HG03442 (cell line): ENCODE measurements around the gene AHCYL2.
A peak's percentile ranks its signal among the peaks of the same experiment; 100 is the strongest.
"Not testable (repeated sequence)": the region's sequence is repeated elsewhere in the genome, so short reads cannot be mapped to it uniquely, and the experiment has no call there.

Source experiments
- ATAC-seq: cut with Tn5 transposase; IDR thresholded peaks from one replicate; pipeline ENCODE4 v1.9.1; 2021; ENCODE audit warnings: mild to moderate bottlenecking, moderate library complexity; ENCODE audit not compliant: unreplicated experiment

AHCYL2 gene

DNA sequence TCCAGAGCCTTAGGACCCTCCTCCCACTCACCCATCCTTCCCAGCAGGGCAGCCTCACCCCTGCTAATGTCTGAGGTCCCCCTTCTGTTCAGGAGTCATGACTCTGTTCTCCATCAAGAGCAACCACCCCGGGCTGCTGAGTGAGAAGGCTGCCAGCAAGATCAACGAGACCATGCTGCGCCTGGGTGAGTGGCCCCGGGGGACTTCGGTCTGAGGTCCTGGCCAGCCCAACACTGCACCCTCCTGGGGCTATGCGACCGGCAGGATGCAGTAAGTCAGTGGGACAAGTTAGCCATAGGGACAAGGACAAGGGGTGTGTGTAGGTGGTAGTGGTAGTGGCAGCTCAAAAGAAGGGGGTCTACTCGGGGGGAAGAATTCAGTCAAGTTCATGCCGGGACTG, 16.2 kb upstream of the AHCYL2 start:
- no peak for ATAC-seq

DNA sequence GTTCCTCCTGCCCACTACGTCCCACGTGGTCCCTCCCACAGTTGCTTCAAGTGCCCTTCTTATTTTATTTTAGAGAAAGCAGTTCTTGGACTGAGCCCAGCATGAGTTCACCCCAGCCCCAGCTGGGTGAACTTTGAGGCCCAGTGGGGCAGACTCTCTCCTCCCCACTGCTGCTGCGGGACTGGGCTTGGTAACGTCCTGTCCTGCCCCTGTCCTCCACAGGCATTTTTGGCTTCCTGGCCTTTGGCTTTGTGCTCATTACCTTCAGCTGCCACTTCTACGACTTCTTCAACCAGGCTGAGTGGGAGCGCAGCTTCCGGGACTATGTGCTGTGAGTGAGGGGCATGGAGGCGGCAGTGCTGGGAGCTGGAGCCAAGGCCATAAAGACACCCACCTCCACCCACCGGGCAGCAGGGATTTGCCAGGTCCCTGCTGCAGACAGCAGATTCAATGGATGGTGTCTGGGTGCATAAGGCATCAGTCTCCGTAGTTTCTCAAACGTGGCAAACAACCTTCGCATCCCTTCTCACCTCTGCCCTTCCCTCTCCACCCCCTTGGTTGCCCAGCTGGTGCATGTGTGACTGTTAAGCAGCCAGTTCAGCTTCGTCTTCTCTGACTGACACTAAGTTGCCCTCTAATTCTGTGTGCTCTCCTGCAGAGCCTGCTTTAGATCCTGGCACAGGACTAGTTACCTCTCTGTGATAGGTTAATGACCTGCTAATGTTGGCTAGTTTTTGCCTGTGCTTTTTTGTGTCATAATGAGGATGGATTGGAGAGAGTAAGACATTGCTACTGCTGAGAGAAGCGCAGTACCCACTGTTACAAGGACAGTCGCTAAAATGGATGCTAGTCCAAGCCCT, 15.5 kb upstream of the AHCYL2 start:
- no peak for ATAC-seq

DNA sequence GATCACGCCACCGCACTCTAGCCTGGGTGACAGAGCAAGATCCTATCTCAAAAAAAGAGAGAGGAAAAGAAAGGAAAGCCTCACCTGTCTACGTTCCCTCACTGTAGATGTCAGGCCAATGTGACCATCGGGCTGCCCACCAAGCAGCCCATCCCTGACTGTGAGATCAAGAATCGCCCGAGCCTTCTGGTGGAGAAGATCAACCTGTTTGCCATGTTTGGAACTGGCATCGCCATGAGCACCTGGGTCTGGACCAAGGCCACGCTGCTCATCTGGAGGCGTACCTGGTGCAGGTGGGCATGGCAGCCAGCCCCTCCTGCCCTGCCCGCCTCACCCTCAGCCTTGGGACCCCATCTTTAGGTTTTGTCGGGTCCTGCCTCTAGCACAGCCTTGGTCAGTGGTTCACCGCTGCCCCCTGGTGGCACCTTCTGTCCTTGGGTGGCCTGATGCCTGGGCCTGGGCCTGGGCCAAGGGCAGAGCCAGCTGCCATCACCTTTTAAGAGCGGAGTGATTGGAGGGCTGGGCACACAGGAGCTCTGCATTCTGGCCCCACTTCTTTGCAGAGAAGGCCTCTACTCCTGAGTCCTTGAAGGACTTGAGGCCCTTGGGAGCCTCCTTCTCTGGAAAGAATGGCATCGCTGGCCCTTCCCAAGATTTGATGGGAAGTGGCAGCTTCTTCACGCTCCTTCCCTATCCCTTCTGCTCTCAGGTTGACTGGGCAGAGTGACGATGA, 14.4 kb upstream of the AHCYL2 start:
- peak; percentile 74 for ATAC-seq

DNA sequence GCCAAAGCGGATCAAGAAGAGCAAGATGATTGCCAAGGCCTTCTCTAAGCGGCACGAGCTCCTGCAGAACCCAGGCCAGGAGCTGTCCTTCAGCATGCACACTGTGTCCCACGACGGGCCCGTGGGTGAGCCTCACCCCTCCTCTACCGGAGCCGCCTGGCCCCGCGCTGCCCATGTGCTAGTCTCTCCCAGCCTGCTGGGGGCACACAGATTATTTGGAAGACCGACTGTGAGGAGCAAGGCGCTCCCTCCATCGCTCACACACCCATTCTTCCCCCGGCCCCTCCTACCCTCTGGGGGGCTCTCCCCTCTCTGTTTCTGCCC, 13.9 kb upstream of the AHCYL2 start:
- no peak for ATAC-seq

DNA sequence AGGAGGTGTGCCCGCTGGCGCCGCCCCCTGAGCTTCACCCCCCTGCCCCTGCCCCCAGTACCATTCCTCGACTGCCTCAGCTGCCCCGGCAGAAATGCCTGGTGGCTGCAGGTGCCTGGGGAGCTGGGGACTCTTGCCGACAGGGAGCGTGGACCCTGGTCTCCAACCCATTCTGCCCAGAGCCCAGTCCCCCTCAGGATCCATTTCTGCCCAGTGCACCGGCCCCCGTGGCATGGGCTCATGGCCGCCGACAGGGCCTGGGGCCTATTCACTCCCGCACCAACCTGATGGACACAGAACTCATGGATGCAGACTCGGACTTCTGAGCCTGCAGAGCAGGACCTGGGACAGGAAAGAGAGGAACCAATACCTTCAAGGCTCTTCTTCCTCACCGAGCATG, 12.7 kb upstream of the AHCYL2 start:
- ATAC-seq: no peak

DNA sequence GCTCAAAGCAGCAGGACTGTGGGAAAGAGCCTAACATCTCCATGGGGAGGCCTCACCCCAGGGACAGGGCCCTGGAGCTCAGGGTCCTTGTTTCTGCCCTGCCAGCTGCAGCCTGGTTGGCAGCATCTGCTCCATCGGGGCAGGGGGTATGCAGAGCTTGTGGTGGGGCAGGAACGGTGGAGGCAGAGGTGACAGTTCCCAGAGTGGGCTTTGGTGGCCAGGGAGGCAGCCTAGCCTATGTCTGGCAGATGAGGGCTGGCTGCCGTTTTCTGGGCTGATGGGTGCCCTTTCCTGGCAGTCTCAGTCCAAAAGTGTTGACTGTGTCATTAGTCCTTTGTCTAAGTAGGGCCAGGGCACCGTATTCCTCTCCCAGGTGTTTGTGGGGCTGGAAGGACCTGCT, 12.2 kb upstream of the AHCYL2 start:
- ATAC-seq: no peak

DNA sequence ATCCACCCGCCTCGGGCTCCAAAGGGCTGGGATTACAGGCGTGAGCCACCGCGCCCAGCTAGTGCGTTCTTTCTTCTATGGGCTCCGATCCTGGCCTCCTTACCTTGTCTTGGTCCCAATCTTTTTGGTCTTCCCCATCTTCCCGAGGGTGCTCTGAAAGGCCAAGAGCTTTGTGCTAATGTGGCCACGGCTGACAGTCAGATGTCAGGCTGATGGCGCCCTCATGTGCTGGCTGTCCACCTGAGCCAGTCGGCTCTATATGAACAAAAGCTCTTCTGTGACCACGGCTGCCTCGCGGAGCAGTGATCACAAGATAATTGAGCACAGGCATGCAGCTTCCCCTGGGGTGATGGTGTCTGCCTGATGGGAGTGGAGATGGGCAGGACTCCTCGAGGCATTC, 11.0 kb upstream of the AHCYL2 start:
- ATAC-seq: no peak

DNA sequence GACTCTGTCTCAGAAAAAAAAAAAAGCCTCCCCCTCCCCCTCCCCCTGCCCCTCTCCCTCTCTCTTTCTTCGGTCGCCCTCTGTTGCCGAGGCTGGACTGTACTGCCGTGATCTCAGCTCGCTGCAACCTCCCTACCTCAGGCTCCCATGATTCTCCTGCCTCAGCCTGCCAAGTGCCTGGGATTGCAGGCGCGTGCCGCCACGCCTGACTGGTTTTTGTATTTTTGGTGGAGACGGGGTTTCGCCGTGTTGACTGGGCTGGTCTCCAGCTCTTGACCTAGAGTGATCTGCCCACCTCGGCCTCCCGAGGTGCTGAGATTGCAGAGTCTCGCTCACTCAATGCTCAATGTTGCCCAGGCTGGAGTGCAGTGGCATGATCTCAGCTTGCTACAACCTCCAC, 9.1 kb upstream of the AHCYL2 start:
- ATAC-seq: not testable (repeated sequence)

DNA sequence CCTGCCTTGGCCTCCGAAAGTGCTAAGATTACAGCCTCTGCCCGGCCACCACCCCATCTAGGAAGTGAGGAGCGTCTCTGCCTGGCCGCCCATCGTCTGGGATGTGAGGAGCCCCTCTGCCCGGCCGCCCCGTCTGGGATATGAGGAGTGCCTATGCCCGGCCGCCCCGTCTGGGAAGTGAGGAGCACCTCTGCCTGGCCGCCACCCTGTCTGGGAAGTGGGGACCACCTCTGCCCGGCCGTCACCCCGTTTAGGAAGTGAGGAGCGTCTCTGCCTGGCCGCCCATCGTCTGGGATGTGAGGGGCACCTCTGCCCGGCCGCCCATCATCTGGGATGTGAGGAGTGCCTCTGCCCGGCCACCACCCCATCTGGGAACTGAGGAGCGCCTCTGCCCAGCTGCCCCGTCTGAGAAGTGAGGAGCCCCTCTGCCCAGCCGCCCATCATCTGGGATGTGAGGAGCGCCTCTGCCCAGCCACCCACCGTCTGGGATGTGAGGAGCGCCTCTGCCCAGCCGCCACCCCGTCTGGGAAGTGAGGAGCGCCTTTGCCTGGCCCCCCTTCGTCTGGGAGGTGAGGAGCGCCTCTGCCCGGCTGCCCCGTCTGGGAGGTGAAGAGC, 8.6 kb upstream of the AHCYL2 start:
- not testable (repeated sequence) for ATAC-seq

DNA sequence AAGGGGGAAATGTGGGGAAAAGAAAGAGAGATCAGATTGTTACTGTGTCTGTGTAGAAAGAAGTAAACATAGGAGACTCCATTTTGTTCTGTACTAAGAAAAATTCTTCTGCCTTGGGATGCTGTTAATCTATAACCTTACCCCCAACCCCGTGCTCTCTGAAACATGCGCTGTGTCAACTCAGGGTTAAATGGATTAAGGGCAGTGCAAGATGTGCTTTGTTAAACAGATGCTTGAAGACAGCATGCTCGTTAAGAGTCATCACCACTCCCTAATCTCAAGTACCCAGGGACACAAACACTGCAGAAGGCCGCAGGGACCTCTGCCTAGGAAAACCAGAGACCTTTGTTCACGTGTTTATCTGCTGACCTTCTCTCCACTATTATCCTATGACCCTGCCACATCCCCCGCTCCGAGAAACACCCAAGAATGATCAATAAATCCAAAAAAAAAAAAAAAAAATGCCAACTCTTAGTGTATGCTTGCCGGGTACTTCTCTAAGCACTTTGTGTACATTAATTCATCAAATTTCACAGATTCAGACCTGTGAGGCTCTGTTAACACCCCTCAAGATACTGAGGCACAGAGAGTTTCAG, 7.9 kb upstream of the AHCYL2 start:
- not testable (repeated sequence) for ATAC-seq

DNA sequence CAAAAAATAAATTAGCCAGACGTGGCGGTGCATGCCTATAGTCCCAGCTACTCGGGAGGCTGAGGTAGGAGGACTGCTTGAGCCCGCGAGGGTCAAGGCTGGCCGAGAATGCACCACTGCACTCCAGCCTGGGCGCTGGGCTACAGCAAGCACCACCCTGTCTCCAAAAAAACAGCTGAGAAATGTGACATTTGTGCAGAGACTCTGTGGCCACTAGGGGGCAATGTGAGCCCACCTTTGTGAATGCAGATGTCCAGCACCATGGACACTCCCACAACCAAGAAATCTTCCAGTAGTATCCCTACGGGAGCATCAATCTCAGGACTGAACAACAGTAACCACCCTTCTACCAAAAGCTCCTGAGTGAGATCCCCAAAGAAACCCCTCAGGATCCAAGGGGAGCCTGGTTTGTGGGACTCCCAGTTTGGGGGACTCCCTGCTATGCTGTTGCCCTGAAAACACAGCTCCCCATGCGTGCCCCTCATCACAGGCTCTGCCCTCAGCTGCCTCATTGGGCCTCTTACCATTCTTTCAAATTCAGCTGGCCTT, 6.2 kb upstream of the AHCYL2 start:
- peak; percentile 55 for ATAC-seq

DNA sequence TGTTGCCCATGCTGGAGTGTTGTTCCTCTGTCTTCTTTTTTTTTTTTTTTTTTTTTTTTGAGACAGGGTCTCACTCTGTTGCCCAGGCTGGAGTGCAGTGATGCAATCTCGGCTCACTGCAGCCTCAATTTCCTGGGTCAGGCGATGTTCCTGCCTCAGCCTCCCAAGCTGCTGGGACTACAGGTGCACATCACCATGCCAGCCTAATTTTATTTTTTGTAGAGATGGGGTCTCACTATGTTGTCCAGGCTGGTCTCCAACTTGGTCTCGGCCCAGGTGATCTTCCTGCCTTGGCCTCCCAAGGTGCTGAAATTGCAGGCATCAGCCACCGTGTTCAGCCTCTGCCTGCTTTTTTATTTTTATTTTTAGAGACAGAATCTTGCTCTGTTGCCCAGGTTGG, 5.7 kb upstream of the AHCYL2 start:
- ATAC-seq: not testable (repeated sequence)

DNA sequence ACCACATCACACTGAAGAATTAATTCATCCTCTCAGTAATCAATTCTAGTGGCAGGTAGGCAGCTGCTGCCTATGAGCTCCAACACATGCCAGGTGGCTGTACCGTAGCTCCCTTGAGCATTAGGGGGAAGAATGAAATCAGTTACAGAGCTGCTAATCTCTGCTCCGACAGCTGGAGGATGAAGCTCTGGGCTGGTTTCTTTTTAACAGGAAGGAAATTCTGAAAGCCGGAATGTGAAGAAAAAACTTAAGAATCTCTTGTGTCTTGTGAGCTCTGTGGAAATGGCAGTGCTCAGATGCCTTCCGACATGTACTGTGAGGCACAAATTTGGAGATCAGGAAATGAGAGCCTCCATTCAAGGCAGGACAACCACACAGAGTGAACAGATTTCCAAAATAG, 2.8 kb upstream of the AHCYL2 start:
- ATAC-seq: no peak

DNA sequence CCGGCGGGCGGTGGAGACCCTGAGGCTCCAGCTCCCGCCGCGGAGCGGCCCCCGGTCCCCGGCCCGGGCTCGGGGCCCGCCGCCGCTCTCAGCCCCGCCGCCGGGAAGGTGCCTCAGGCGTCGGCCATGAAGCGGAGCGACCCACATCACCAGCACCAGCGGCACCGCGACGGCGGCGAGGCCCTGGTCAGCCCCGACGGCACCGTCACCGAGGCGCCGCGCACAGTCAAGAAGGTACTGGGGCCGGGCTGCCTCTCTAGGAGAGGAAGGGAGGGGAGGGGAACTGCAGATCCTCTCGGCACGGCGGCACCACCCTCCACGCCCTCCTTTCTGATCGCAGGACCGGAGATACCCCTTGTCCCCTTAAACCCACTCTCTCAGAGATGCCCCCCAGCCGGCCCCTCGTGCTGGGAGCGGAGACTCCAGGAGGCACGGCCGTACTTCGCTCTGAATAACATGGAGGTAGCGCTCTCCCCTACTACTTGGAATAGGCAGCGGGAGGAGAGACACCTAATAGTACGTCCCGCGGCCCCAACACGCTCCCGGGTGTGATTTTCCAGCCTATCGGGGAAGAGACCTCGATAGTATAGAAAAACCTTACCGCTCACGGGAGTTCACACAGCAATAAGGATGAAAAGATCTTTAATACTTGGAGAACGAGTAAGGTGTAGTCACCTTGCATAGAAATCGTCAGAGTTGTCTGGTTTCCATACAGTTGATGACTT, 538 bp downstream of the AHCYL2 start:
- peak; percentile 34 for ATAC-seq

DNA sequence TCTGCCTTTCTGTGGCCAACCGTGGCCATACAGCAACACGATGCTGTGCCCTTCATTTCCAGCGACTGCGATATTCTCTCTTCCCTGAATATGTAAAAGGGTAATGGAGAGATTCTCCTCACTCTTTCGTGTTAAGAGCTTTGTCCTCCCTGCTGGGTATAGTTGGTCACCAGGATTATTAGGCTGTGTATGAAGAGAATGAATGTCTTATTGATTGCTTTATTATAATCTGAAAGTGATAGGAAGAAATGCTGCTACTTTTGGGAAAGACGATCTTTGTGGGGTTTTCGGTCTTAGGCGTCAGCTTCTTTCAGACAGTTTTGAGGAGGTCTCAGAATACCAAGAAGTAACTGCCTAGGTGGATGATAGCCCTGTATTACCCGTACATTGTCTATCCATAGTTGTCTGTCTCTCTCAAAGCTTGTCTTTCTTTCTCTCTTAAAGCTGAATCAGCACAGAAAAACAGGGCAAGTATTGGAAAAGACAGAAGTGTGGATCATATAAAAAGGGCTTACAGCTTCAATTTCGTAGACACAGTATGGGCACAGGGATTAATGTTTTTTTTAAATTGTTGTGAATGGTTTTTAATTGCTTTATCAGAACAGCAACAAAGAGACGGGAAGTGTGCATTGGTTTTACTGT, 1.2 kb downstream of the AHCYL2 start:
- no peak for ATAC-seq

DNA sequence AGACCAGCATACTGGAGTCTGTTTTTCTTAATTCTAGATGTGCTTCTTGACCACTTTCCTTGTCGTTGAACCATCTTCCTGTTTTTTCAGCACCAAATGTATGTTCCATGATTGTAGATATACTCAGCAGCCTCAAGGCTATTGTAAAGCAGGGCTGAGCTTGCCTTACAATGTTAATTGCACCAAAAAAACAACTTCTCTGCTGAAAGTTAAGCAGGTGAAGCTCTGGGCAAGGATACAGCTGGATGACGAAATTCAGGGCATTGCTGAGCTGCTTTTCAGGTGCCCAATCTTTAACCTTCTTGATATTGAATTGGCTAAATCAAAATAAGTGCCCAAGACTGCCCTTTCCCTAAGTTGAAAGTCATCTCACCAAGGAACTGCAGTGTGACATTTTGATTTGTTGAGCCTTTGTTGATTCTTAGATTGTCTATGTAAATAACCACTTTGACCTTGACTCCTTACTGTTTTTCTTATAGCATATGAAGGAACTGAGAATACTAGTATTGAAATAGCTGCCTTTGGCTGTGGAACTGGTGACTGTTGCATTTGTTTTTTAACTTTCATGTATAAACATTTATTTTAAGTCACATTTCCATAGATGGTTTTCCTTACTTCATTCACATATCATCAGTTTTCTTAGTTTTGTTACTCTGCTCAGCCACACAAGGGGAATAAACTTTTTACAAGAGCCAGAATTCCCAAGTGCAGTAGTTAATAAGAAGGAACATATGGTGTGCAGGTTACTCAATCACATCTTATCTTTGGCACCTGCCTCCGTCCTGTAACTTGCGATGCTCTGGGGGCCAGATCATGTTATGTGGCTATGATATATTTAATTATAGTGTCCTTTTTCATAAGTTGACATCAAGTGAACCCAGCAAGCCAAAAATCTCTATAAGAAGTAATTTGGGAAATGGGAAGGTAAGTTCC, 3.1 kb downstream of the AHCYL2 start:
- ATAC-seq: no peak

DNA sequence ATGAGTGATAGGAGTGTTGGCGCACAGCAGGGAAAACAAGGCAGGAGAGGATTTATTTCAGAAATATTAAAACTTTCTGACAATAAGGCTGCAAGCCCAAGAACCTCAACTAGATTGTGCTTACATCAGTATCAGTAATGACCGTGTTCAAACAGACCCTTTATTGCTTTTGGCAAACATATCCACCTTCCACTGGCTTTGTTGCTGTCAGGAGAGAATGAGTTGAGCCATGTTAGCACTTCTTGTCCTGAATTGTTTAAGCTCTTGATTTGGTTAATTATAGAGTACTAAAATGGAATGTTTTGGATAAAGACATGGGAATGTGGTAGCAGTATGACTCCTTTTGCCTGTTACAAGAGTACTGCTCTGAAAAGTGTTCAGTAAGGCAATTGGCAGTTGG, 3.8 kb downstream of the AHCYL2 start:
- ATAC-seq: no peak

DNA sequence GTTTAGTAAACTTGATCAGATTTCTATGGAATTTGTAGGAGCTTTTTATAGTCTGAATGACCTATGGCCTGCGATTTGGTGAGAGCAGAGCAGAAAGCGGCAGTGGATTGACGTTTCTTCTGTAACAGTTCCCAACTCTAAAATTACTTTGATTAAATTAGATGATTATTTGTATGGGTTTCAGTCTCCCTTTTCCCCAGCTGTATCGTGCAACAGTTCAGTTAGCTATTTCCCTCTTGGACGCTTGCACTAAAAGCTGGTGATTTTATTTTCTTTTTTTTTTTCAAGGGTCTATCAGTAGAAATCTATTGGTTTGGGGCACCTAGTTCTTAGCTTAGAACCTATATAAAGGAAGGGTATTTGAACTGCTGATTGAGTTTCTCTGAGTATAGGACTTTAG, 6.8 kb downstream of the AHCYL2 start:
- ATAC-seq: no peak

DNA sequence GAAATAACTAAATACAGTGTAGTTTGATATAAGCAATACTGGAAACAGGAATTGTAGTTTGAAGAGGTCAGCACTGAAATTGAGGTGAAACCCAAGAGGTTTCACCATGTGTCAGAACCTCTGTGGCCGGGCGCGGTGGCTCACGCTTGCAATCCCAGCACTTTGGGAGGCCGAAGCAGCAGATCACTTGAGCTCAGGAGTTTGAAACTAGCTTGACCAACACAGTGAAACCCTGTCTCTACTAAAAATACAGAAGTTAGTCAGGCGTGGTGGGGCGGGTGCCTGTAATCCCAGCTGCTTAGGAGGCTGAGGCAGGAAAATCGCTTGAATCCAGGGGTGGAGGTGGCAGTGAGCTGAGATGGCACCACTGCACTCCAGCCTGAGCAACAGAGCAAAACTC, 13.7 kb downstream of the AHCYL2 start:
- ATAC-seq: no peak
